GM12878 (cell line): ENCODE results near the gene UTP14C. TPM values are rescaled to one million over a fixed set of nuclear protein-coding genes. Genes with fewer than 3 reads are reported as not detected.

Experiments
- ATAC-seq: fragments of 200-7000 bp; cut with Tn5 transposase; 3 replicates; pipeline ENCODE4 v1.9.1; 2020; ENCODE audit warnings: mild to moderate bottlenecking, moderate library complexity
- BruUV-seq: library from RNA; stranded (reverse); fragments of 400-500 nt; replicated peaks from 2 replicates; lab custom pipeline; 2021; lab: Mats Ljungman, UMichigan
- CTCF ChIA-PET: fragments of 300-600 bp; sonication (Branson Sonifier 250); formaldehyde crosslinking; extraction: SDS; loops from one replicate; lab custom pipeline; 2021; ENCODE audit warnings: inconsistent platforms; lab: Yijun Ruan, JAX
- POLR2A ChIA-PET: fragments of 350-600 bp; formaldehyde crosslinking; extraction: SDS; loops from one replicate; lab custom pipeline; 2021; ENCODE audit warnings: inconsistent platforms; lab: Charles Lee
- RAD21 ChIA-PET: fragments of 300-600 bp; sonication (Branson Sonifier 250); formaldehyde crosslinking; loops from one replicate; lab custom pipeline; 2023; ENCODE audit warnings: antibody characterized with exemption; ENCODE audit not compliant: unreplicated experiment; lab: Charles Lee
- SMC1A ChIA-PET: fragments of 300-600 bp; sonication (Branson Sonifier 250); formaldehyde crosslinking; loops from one replicate; lab custom pipeline; 2023; ENCODE audit not compliant: unreplicated experiment, uncharacterized antibody; lab: Charles Lee
- DNase-seq: peaks from one replicate; pipeline ENCODE4 v3.0.0-alpha.2; 2011; ENCODE audit warnings: low read depth, low spot score
- FAIRE-seq: peaks from 3 replicates; lab custom pipeline; 2011; peaks lifted over from hg19 to GRCh38; lab: Jason Lieb, UNC
- H2AFZ ChIP-seq: 2 replicates; pipeline ENCODE4 v1.6.0; 2011; ENCODE audit warnings: low read depth, low read length, control low read depth; ENCODE audit not compliant: control insufficient read depth
- H3K27ac ChIP-seq: 2 replicates; pipeline ENCODE4 v1.5.1; 2011; ENCODE audit warnings: control low read depth; ENCODE audit not compliant: control insufficient read depth, insufficient read depth
- H3K27me3 ChIP-seq, 2 experiments: replicated peaks in 1 of 2; 2 replicates each; pipeline versions ENCODE4 v1.6.0 to v1.6.1; 2011; ENCODE audit warnings: low read length in 1 of 2; ENCODE audit not compliant: control insufficient read depth in 2 of 2, insufficient read depth in 2 of 2
- H3K36me3 ChIP-seq, 2 experiments: 2 replicates each; pipeline ENCODE4 v1.5.1; 2011; ENCODE audit warnings: low read length in 1 of 2; ENCODE audit not compliant: control insufficient read depth in 2 of 2, insufficient read depth in 2 of 2
- H3K4me1 ChIP-seq: 2 replicates; pipeline ENCODE4 v1.6.1; 2011; ENCODE audit warnings: mild to moderate bottlenecking, low read length, moderate library complexity, mixed read lengths; ENCODE audit not compliant: control insufficient read depth, insufficient read depth
- H3K4me2 ChIP-seq: 2 replicates; pipeline ENCODE4 v1.6.0; 2011; ENCODE audit warnings: control low read depth; ENCODE audit not compliant: control insufficient read depth, insufficient read depth
- H3K4me3 ChIP-seq: fragments of 200-600 bp; sonication (generic); 2 replicates; pipeline ENCODE4 v1.5.1; 2016
- H3K79me2 ChIP-seq: 2 replicates; pipeline ENCODE4 v1.6.0; 2011; ENCODE audit warnings: low read length; ENCODE audit not compliant: control insufficient read depth, insufficient read depth
- H3K9ac ChIP-seq: 2 replicates; pipeline ENCODE4 v1.8.0; 2011; ENCODE audit warnings: low read length, control low read depth, mixed read lengths; ENCODE audit not compliant: control insufficient read depth, insufficient read depth
- H3K9me3 ChIP-seq: replicated peaks from 3 replicates; pipeline ENCODE4 v1.5.1; 2011; ENCODE audit warnings: mild to moderate bottlenecking, low read length; ENCODE audit not compliant: control insufficient read depth, insufficient read depth
- H4K20me1 ChIP-seq: 2 replicates; pipeline ENCODE4 v1.6.0; 2011; ENCODE audit not compliant: control insufficient read depth, insufficient read depth
- BMI1 ChIP-seq: fragments of 450-650 bp; IDR thresholded peaks from 2 replicates; pipeline ENCODE4 v1.6.1; 2016; ENCODE audit warnings: mild to moderate bottlenecking, moderate library complexity, borderline replicate concordance
- CBX3 ChIP-seq: fragments of 200-600 bp; sonication (generic); IDR thresholded peaks from 2 replicates; pipeline ENCODE4 v1.6.1; 2016; ENCODE audit warnings: low read depth, borderline replicate concordance
- ELK1 ChIP-seq: IDR thresholded peaks from 2 replicates; pipeline ENCODE4 v1.6.1; 2012; ENCODE audit warnings: low read depth, low read length, improper control_type of control experiment
- GABPA ChIP-seq: IDR thresholded peaks from 2 replicates; pipeline ENCODE4 v1.6.1; 2014; ENCODE audit warnings: antibody characterized with exemption, low read depth, mild to moderate bottlenecking, inconsistent platforms
- IKZF1 ChIP-seq: fragments of 450-650 bp; conservative IDR thresholded peaks from 2 replicates; pipeline ENCODE4 v1.6.1; 2017; ENCODE audit warnings: antibody characterized with exemption, mild to moderate bottlenecking
- LARP7 ChIP-seq: fragments of 450-650 bp; IDR thresholded peaks from 2 replicates; pipeline ENCODE4 v1.6.1; 2017; ENCODE audit warnings: mild to moderate bottlenecking
- MYC ChIP-seq: IDR thresholded peaks from 2 replicates; pipeline ENCODE4 v1.6.1; 2011; ENCODE audit warnings: mild to moderate bottlenecking, low read length, moderate library complexity, inconsistent platforms; ENCODE audit not compliant: insufficient read depth, insufficient replicate concordance, insufficient read length, severe bottlenecking
- PML ChIP-seq: IDR thresholded peaks from 2 replicates; pipeline ENCODE4 v1.6.1; 2012; ENCODE audit warnings: low read length, inconsistent platforms
- POLR2AphosphoS2 ChIP-seq: IDR thresholded peaks from 2 replicates; pipeline ENCODE4 v1.6.1; 2011; ENCODE audit warnings: low read depth, mild to moderate bottlenecking, low read length, improper control_type of control experiment, moderate library complexity
- WGBS: methylation state at CpG from one replicate; pipeline ENCODE4 v1.1.6; 2016; ENCODE audit warnings: low lambda C conversion rate; ENCODE audit not compliant: insufficient replicate concordance, insufficient coverage; ENCODE audit errors: missing lambda C conversion rate; 5-methylcytosine and 5-hydroxymethylcytosine counted together
- in situ Hi-C: fragments of 300-500 bp; cut with MboI; formaldehyde crosslinking; loops from 9 replicates; pipeline ENCODE4 v1.14.3; 2018; ENCODE audit warnings: mixed read lengths
- intact Hi-C: fragments of 100-400 bp; cut with micrococcal nuclease; formaldehyde crosslinking; loops from one replicate; pipeline ENCODE4 v1.14.2; 2022; ENCODE audit not compliant: unreplicated experiment
- polyA plus RNA-seq, 11 experiments: library from polyadenylated mRNA; depleted of rRNA in 4 of 11; unstranded in 6 of 11; stranded (reverse) in 5 of 11; fragments of >200 nt; fragmentation: Nextera tagmentation in 4 of 11; fragmentation: Illumina TruSeq in 1 of 11; extraction: Ambion mirVana in 4 of 11; extraction: Trizol in 1 of 11; gene quantifications; 1 replicate in 1 of 11; 2 replicates in 10 of 11; pipeline versions ENCODE4 v1.2.1 to v1.2.3, GENCODE V29; 2011 to 2016; ENCODE audit warnings: inconsistent platforms in 2 of 11, missing spikeins in 2 of 11, low read depth in 1 of 11
- total RNA-seq, 4 experiments: library from RNA; depleted of rRNA in 3 of 4; stranded (reverse); fragments of >200 nt in 3 of 4; fragmentation: Illumina TruSeq in 1 of 4; extraction: Trizol in 1 of 4; gene quantifications; 2 replicates each; pipeline versions ENCODE4 v1.2.1 to v1.2.3, GENCODE V29; 2013 to 2021
- TF ChIP-seq, protein P1 (sequence below): fragments of 450-650 bp; IDR thresholded peaks from 2 replicates; pipeline ENCODE4 v1.6.1; 2016; ENCODE audit warnings: mild to moderate bottlenecking

The UTP14C gene
- total and polyA plus RNA-seq, 10 of the 15 experiments (the other 5 are each of a cell fraction or from before 2014, with no cell fraction given): 3.4 to 11.2 (median 6.0) TPM

DNA sequence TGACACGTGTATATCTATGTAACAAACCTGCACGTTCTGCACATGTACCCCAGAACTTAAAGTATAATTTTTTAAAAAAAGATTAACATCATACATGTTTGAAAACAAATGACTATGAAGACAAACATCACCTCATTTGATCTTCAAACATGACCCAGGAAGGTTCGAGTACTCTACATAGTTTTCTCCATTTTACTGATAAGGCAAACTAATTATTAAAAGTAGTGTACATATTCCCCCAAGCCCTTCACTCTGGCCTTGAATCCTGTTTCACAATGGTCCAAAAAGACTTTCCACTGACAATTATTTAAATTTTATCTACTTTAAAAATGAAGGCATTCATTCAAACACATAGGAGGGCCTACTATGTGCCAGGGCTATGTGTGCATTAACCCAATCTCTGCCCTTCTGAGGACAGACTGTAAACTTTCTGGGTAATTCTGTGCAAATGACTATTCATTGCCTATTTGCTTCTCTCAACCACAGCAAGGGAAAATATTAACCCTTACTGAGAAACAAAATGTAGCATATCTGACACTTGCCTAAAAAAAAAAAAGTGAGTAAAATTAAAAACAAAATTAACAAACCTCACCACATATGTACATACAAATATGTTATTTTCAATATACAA is 35.4 kb upstream of the UTP14C start:
- ATAC-seq (no peak), DNase-seq (no peak), FAIRE-seq (no peak)
- Histone ChIP-seq H3K4me2 (no peak overlapping the region), H3K4me3 (no peak overlapping the region), H3K27me3 (no peaks in the 10 kb centered on the region; a peak in 1 of 4 replicates), H3K27ac (no peak overlapping the region), H3K36me3 (no peaks in the 10 kb centered on the region), H3K9me3 (no peaks in the 10 kb centered on the region), H3K4me1 (no peaks in the 10 kb centered on the region), H4K20me1 (no peaks in the 10 kb centered on the region), H3K9ac (no peak overlapping the region), H2AFZ (no peak overlapping the region), H3K79me2 (no peaks in the 10 kb centered on the region)
- in situ Hi-C loops: no loop called here
- SMC1A ChIA-PET: no interaction called here
- RAD21 ChIA-PET: no interaction called here
- WGBS: 15% methylated on average over 3 of the region's 3 CpGs
- intact Hi-C loops: no loop called here
- TF ChIP-seq IKZF1 (no peak), GABPA (no peak), MYC (no peak), POLR2AphosphoS2 (no peak), ELK1 (no peak), CBX3 (no peak), LARP7 (no peak), PML (no peak), BMI1 (no peak)
- TF ChIP-seq, protein P1, sequence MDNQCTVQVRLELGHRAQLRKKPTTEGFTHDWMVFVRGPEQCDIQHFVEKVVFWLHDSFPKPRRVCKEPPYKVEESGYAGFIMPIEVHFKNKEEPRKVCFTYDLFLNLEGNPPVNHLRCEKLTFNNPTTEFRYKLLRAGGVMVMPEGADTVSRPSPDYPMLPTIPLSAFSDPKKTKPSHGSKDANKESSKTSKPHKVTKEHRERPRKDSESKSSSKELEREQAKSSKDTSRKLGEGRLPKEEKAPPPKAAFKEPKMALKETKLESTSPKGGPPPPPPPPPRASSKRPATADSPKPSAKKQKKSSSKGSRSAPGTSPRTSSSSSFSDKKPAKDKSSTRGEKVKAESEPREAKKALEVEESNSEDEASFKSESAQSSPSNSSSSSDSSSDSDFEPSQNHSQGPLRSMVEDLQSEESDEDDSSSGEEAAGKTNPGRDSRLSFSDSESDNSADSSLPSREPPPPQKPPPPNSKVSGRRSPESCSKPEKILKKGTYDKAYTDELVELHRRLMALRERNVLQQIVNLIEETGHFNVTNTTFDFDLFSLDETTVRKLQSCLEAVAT: no peak
- no TSS peak for BruUV-seq
- CTCF ChIA-PET: no interaction called here
- POLR2A ChIA-PET: no interaction called here
